Measurements from ENCODE around the gene GPR152.

DNA sequence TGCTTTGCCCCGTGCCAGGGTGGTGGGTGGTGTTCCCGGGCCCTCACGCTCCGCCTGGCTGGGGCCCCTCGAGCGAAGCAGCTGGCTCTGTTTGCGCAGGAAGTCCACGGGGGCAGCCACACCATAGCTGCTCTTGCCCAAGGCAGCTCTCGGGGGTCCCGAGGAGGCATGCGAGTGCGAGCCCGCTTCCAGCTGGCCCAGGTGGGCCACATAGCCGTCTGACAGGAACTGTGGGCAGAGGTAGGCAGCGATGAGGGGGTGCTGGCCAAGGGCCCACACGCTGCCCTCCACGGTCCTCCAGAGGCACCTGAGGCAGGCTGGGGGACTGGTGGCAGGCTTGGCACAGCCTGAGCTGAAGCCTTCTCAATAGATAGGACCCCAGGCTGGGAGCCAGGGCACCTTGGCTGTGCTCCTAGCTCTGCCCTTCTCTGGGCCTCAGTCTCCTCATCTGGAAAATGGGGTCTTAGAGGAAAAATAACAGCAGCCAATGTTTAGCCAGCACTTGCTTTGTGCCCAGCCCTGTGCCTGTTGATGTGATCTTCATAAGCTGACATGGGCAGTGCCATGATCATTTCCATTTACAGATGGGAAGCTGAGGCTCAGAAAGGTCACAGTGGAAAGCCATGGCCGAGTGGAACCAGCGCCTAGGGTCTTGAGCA is 39.7 kb upstream of the GPR152 start:
- no peak for TF ChIP-seq POLR2AphosphoS5 (IDR thresholded peaks at IDR 0.05)
- TF ChIP-seq, protein P1, sequence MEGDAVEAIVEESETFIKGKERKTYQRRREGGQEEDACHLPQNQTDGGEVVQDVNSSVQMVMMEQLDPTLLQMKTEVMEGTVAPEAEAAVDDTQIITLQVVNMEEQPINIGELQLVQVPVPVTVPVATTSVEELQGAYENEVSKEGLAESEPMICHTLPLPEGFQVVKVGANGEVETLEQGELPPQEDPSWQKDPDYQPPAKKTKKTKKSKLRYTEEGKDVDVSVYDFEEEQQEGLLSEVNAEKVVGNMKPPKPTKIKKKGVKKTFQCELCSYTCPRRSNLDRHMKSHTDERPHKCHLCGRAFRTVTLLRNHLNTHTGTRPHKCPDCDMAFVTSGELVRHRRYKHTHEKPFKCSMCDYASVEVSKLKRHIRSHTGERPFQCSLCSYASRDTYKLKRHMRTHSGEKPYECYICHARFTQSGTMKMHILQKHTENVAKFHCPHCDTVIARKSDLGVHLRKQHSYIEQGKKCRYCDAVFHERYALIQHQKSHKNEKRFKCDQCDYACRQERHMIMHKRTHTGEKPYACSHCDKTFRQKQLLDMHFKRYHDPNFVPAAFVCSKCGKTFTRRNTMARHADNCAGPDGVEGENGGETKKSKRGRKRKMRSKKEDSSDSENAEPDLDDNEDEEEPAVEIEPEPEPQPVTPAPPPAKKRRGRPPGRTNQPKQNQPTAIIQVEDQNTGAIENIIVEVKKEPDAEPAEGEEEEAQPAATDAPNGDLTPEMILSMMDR (IDR thresholded peaks at IDR 0.05), result no peak
- TF ChIP-seq EP300 (IDR thresholded peaks at IDR 0.05), result no peak

Measured in sigmoid colon (tissue), 4 donors.